Stimulated activated CD4-positive, alpha-beta T cell treated with anti-CD3 and anti-CD28 coated beads, TNF-alpha, amount 100 ng/mL, for 4 hours (primary cell): ENCODE data around the gene CTH.
"Not testable (repeated sequence)": the region's sequence is repeated elsewhere in the genome, so short reads cannot be mapped to it uniquely, and the experiment has no call there.

Experiments used
- DNase-seq, 3 experiments: peaks; one replicate each; pipeline ENCODE4 v3.0.0-alpha.2; 2020; ENCODE audit warnings: low read depth in 3 of 3

The CTH gene

GRCh38 chr1:70455291-70455690 lies 44.2 kb downstream of the CTH start:
- DNase-seq, result no peak

GRCh38 chr1:70458131-70458530 lies 47.1 kb downstream of the CTH start:
- no peak for DNase-seq

- no peak for DNase-seq
Measured at GRCh38 chr1:70459496-70460225, 48.6 kb downstream of the CTH start.

GRCh38 chr1:70460740-70461713 lies 50.0 kb downstream of the CTH start:
- not testable (repeated sequence) for DNase-seq

- no peak for DNase-seq
Measured at GRCh38 chr1:70462611-70463010, 51.5 kb downstream of the CTH start.

GRCh38 chr1:70465911-70466310 lies 54.8 kb downstream of the CTH start:
- no peak for DNase-seq

GRCh38 chr1:70467531-70467930 lies 56.5 kb downstream of the CTH start:
- DNase-seq, result no peak

- DNase-seq, result no peak
Measured at GRCh38 chr1:70468180-70468579, 57.1 kb downstream of the CTH start.

- not testable (repeated sequence) for DNase-seq
Measured at GRCh38 chr1:70469184-70469583, 58.1 kb downstream of the CTH start.

- DNase-seq, result no peak
Measured at GRCh38 chr1:70475023-70475422, 64.0 kb downstream of the CTH start.

- no peak for DNase-seq
Measured at GRCh38 chr1:70477090-70477489, 66.0 kb downstream of the CTH start.

GRCh38 chr1:70477905-70478304 lies 66.8 kb downstream of the CTH start:
- DNase-seq, result not testable (repeated sequence)

GRCh38 chr1:70483342-70483741 lies 72.3 kb downstream of the CTH start:
- DNase-seq, result no peak

GRCh38 chr1:70485624-70486023 lies 74.6 kb downstream of the CTH start:
- DNase-seq, result no peak

- no peak for DNase-seq
Measured at GRCh38 chr1:70486676-70487458, 75.8 kb downstream of the CTH start.

- no peak for DNase-seq
Measured at GRCh38 chr1:70487459-70487815, 76.4 kb downstream of the CTH start.

GRCh38 chr1:70487910-70488665 lies 77.0 kb downstream of the CTH start:
- no peak for DNase-seq
